GM10847 (cell line): ENCODE results near the gene MTG2.

ENCODE experiments used
- POLR2A ChIP-seq: IDR thresholded peaks from 2 replicates; pipeline ENCODE4 v1.6.1; 2011; ENCODE audit not compliant: insufficient read length; ENCODE audit errors: extremely low read depth

MTG2 gene

DNA sequence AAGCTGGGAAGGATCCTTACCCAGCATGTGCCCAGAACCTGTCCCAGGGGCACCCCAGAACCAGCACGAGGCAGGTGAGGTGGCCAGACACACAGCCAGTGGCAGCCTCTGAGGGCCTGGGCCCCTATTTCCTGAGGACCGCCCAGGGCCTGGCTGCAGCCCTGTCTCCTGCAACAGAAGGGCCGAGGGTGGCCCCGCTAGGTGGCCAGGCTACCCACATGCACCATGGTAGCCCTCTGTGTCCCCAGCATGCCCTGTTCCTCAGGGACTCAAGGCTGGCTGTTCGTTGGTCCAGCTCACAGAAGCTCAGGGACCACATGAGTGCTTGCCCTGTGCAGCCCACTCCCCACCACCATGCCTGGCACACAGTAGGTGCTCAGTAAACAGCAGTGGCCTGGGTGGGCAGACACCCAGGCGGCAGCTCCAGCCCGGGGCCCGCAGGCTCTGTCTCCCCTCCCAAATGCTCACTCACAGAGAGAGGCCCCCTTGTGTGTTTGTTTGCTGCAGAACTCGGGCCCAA is 29.0 kb downstream of the MTG2 start:
- TF ChIP-seq POLR2A, result no peak

DNA sequence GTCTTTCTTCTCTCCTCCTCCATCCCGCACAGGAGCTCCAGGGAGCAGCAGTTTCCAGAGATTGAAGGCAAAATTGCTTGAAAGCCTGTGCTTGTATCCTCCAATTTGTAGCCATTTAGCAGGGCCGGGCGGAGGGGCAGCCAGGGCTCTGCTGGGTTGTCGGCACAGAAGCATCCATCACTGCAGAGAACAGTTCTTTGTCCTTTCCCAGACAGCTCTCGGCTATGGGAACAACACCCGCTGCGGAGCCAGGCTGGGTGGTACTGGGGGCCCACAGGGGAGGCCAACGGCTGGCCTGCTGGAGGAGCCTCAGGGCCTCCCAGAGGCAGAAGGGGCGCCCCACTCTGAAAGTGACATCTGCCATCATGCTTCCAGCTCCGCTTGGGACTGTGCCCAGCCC is 29.5 kb downstream of the MTG2 start:
- TF ChIP-seq POLR2A, result no peak

DNA sequence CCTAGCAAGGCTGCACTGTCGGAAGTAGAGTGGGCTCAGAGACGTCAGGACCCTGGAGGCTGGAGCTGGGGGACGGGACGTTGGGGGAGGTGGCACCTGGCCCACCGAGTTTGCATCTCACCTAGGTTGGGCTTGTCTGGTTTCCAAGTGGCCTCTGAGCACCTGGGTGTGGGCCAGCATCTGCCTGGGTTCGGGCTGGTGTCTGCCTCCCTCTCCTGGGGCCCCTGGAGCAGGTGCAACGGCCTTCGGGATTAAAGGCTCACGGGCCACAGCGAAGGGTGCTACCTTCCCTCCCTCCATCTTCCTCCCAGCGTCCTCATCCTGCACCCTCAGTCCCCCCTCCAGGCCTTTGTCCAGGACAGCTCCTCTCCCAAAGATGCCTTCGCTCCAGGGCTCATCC is 31.2 kb downstream of the MTG2 start:
- no peak for TF ChIP-seq POLR2A

GRCh38 chr20:62215020-62215990 is 32.5 kb downstream of the MTG2 start:
- TF ChIP-seq POLR2A, result no peak

GRCh38 chr20:62215991-62216635 is 33.3 kb downstream of the MTG2 start:
- TF ChIP-seq POLR2A, result no peak

- no peak for TF ChIP-seq POLR2A
Measured at GRCh38 chr20:62216636-62217566, 34.1 kb downstream of the MTG2 start.

GRCh38 chr20:62217913-62218773 is 35.3 kb downstream of the MTG2 start:
- TF ChIP-seq POLR2A, result no peak

GRCh38 chr20:62219101-62219991 is 36.5 kb downstream of the MTG2 start:
- no peak for TF ChIP-seq POLR2A

DNA sequence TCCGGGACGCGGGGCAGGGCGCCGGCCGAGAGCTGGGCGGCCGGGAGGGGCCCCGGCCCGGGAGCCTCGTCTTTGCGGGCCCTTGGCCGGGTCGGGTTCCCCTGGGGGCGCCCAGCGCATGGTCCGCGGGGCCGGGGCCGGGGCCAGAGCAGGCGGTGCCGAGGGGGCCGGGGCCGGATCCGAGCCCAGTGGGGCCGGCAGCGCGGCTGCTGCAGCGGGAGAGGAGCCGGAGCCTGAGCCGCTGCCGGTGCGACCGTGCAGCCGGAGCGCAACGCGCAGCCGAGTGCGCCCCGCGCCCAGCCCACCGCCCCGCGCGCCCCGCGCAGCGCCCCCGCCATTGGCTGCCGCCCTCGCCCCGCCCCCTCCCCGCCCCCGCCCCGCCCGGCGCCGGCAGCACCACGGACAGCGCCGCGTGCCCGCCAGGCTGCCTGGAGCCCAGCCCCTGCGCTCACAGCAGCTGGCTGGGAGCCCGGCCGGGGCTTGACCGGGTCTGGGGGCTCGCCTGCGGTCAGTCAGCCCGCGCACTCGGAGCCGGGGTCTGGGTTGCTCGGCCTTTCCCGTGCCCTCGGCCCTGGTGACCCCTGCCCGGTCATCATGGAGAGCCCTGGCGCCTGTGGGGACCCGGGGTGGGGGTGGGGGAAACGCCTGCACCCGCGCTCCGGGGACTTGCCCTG is 37.3 kb downstream of the MTG2 start, which contains the start of gene HRH3:
HRH3 (minus strand) TSS at position 287 of the 674 bp plus-strand sequence. CDS start 308 bp downstream, outside the sequence.
- TF ChIP-seq POLR2A, result no peak

DNA sequence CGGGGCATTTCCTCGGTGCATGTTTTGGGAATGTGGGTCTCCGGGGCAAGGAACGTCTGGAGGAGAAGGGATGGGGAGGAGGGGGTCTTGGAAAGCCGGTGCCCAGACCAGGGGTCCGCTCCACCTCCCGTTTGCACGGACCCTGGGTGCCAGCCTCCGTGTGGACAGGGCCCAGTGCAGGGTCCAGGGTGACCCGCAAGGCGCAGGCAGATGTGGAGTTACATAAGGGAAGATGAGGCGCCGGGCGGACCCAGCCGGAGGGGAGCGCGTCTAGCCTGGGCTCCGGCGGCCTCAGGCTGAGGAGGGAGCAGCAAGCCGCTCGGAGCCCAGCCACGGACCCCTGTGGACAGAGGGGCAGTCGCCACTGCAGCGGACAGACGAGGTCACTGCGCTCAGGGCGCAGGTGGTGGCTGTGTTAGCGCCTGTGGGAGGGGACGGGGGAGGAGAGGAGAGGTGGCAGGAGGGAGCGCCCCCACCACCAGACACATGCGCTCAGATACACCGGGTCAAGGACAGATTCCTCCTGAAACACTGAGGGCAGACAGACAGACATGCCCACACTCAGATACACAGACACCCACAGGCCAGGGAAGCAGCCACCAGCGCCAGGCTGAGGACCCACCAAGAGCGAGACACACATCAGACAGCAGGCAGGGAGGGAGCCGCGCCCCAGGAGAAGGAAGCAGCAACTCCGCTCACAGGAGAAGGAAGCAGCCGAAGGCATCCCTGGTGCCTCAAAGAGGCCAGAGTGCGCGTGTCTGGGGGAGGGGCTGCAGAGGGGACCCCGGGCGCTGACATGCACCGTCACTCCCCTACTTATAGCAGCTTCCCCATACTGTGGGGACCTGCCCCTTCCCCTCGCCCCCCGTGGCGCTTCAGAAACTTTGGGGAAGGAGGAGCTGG is 38.1 kb downstream of the MTG2 start:
- TF ChIP-seq POLR2A, result no peak

DNA sequence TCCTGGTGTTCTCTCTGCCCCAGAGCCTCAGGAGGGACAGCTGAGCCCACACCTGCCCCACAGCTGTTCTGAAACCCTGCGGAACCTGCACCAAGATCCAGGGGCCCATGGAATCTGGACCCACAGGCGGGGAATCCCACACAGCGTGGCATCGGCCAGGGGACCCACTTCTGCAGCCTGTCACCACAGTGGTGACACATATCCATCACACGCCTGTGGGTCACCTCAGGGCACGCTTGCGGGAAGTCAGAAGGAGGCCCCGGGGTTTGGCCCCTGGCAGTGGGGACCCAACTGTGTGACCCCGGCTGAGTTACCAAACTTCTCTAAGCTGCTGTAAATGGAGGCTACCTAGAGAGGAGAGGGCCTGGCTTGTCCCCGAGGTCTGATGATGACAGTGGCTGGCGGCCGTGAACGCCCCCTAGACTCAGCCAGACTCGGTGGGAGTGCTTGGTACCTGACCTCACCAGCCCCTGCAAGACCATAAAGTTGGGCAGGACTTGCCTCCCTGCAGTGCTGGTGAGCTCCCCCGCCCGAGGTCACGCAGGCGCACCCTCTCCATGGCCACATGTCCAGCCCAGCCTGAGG is 39.5 kb downstream of the MTG2 start:
- TF ChIP-seq POLR2A, result no peak
